Keratinocyte (primary cell): Measurements from ENCODE around the gene OXNAD1. TPM values are rescaled to one million over a fixed set of nuclear protein-coding genes. Genes with fewer than 3 reads are reported as not detected.

Experiments
- DNase-seq: peaks from one replicate; pipeline ENCODE4 v3.0.0-alpha.2; 2011; ENCODE audit warnings: low read depth, missing footprints, low spot score
- FAIRE-seq: peaks from 2 replicates; lab custom pipeline; 2011; peaks lifted over from hg19 to GRCh38; lab: Jason Lieb, UNC
- H2AFZ ChIP-seq: 2 replicates; pipeline ENCODE4 v1.6.0; 2012; ENCODE audit warnings: low read length, control low read depth, inconsistent platforms; ENCODE audit not compliant: control insufficient read depth
- H3K27ac ChIP-seq: 2 replicates; pipeline ENCODE4 v1.5.1; 2011; ENCODE audit warnings: low read length; ENCODE audit not compliant: control insufficient read depth, insufficient read depth
- H3K27me3 ChIP-seq: 3 replicates; pipeline ENCODE4 v1.6.0; 2011; ENCODE audit warnings: low read length; ENCODE audit not compliant: control insufficient read depth, insufficient read depth; ENCODE audit errors: extremely low read depth
- H3K36me3 ChIP-seq, 2 experiments: 2 replicates in 1 of 2; 3 replicates in 1 of 2; pipeline ENCODE4 v1.5.1; 2011; ENCODE audit warnings: low read length in 2 of 2, mild to moderate bottlenecking in 1 of 2; ENCODE audit not compliant: control insufficient read depth in 2 of 2, insufficient read depth in 2 of 2; ENCODE audit errors: extremely low read depth in 1 of 2
- H3K4me1 ChIP-seq: 3 replicates; pipeline ENCODE4 v1.5.1; 2011; ENCODE audit warnings: low read length; ENCODE audit not compliant: control insufficient read depth, insufficient read depth; ENCODE audit errors: extremely low read depth
- H3K4me2 ChIP-seq: 3 replicates; pipeline ENCODE4 v1.6.0; 2011; ENCODE audit warnings: low read depth, low read length; ENCODE audit not compliant: control insufficient read depth, insufficient read depth; ENCODE audit errors: extremely low read depth
- H3K4me3 ChIP-seq, 3 experiments: fragments of 200-600 bp in 1 of 3; sonication (generic) in 1 of 3; 2 replicates in 2 of 3; 3 replicates in 1 of 3; pipeline ENCODE4 v1.5.1; 2011 to 2016; ENCODE audit warnings: low read length in 3 of 3, mild to moderate bottlenecking in 3 of 3, control low read depth in 2 of 3, inconsistent platforms in 1 of 3, low read depth in 1 of 3, mixed read lengths in 1 of 3, mixed run types in 1 of 3, moderate library complexity in 1 of 3; ENCODE audit not compliant: control insufficient read depth in 2 of 3, insufficient read depth in 2 of 3; ENCODE audit errors: extremely low read depth in 1 of 3
- H3K79me2 ChIP-seq: 2 replicates; pipeline ENCODE4 v1.6.0; 2012; ENCODE audit warnings: low read length; ENCODE audit not compliant: control insufficient read depth, insufficient read depth
- H3K9ac ChIP-seq: 3 replicates; pipeline ENCODE4 v1.6.0; 2011; ENCODE audit warnings: low read length; ENCODE audit not compliant: control insufficient read depth, insufficient read depth; ENCODE audit errors: extremely low read depth
- H3K9me1 ChIP-seq: 3 replicates; pipeline ENCODE4 v1.6.0; 2011; ENCODE audit warnings: low read length; ENCODE audit not compliant: control insufficient read depth, insufficient read depth; ENCODE audit errors: extremely low read depth
- H3K9me3 ChIP-seq: 2 replicates; pipeline ENCODE4 v1.5.1; 2012; ENCODE audit warnings: low read depth, low read length; ENCODE audit not compliant: control insufficient read depth
- H4K20me1 ChIP-seq: 3 replicates; pipeline ENCODE4 v1.6.0; 2011; ENCODE audit warnings: low read length; ENCODE audit not compliant: control insufficient read depth, insufficient read depth; ENCODE audit errors: extremely low read depth
- EZH2 ChIP-seq: IDR thresholded peaks from one replicate; pipeline ENCODE4 v1.6.1; 2012; ENCODE audit warnings: inconsistent platforms, mild to moderate bottlenecking, low read length, moderate library complexity
- dilution Hi-C: fragments of 300-500 bp; cut with MboI; formaldehyde crosslinking; loops from one replicate; pipeline ENCODE4 v1.7.0; 2020; ENCODE audit warnings: low sequenced_read_pairs; ENCODE audit not compliant: extremely low pct_ligation_motif_present
- polyA plus RNA-seq, 5 experiments: library from polyadenylated mRNA; depleted of rRNA in 3 of 5; stranded (reverse) in 3 of 5; stranded (forward) in 1 of 5; unstranded in 1 of 5; fragments of >200 nt; gene quantifications; 1 replicate in 1 of 5; 2 replicates in 3 of 5; 3 replicates in 1 of 5; pipeline versions ENCODE4 v1.2.1 to v1.2.3, GENCODE V29; 2011 to 2012; ENCODE audit warnings: missing spikeins in 2 of 5, low read depth in 1 of 5, low replicate concordance in 1 of 5
- TF ChIP-seq, protein P1 (sequence below), 3 experiments: IDR thresholded peaks in 1 of 3; conservative IDR thresholded peaks in 1 of 3; optimal IDR thresholded peaks in 1 of 3; 2 replicates in 2 of 3; 3 replicates in 1 of 3; pipeline versions ENCODE3 to v1.5.1; 2011; ENCODE audit warnings: low read length in 3 of 3, mild to moderate bottlenecking in 3 of 3, moderate library complexity in 2 of 3, control low read depth in 1 of 3, inconsistent platforms in 1 of 3; ENCODE audit not compliant: insufficient read depth in 2 of 3; ENCODE audit errors: extremely low read depth in 1 of 3

Gene OXNAD1
- polyA plus RNA-seq, 1 donor (not counting 4 experiments of a cell fraction or from before 2014, with no cell fraction given): 15.2 TPM

DNA sequence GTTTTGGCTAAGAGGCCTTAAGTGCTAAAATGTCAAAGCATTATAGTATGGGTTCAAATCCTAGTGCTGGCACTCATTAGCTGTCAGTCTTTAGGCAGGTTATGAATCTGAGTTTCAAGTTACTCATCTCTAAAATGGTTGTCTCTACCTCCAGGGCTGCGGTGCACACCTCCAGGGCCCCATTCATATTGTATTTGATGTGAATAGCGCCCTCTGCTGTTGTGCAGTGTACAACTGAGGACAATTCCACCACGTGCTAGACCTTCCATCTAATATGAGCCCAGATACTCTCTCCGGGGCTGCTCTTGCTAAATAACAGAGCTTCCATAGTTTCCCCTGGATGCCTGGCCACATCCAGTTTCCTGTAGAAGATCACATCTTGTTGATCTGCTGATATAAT lies 54.3 kb downstream of the OXNAD1 start:
- dilution Hi-C loops: no loop called here
- Histone ChIP-seq H3K27ac (no peak overlapping the region), H3K27me3 (no peaks in the 10 kb centered on the region), H3K9me3 (no peaks in the 10 kb centered on the region), H3K4me3 (no peak overlapping the region), H3K4me2 (no peak overlapping the region), H4K20me1 (no peaks in the 10 kb centered on the region), H3K79me2 (no peaks in the 10 kb centered on the region), H3K9ac (no peak overlapping the region), H3K4me1 (no peaks in the 10 kb centered on the region), H2AFZ (no peak overlapping the region), H3K36me3 (peaks cover 12 to 23% of the 10 kb centered on the region in 2 experiments), H3K9me1 (no peaks in the 10 kb centered on the region)
- TF ChIP-seq, protein P1, sequence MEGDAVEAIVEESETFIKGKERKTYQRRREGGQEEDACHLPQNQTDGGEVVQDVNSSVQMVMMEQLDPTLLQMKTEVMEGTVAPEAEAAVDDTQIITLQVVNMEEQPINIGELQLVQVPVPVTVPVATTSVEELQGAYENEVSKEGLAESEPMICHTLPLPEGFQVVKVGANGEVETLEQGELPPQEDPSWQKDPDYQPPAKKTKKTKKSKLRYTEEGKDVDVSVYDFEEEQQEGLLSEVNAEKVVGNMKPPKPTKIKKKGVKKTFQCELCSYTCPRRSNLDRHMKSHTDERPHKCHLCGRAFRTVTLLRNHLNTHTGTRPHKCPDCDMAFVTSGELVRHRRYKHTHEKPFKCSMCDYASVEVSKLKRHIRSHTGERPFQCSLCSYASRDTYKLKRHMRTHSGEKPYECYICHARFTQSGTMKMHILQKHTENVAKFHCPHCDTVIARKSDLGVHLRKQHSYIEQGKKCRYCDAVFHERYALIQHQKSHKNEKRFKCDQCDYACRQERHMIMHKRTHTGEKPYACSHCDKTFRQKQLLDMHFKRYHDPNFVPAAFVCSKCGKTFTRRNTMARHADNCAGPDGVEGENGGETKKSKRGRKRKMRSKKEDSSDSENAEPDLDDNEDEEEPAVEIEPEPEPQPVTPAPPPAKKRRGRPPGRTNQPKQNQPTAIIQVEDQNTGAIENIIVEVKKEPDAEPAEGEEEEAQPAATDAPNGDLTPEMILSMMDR (optimal IDR thresholded peaks at IDR 0.05 in 1 of 3, IDR thresholded peaks at IDR 0.05 in 1 of 3, conservative IDR thresholded peaks at IDR 0.05 in 1 of 3; ENCODE audit: extremely low read depth in 1 of 3, insufficient read depth in 2 of 3, low read length in 3 of 3): peak; percentile 32 to 63 (median 39)
- TF ChIP-seq EZH2: no peak
- no peak for FAIRE-seq
- DNase-seq: no peak

DNA sequence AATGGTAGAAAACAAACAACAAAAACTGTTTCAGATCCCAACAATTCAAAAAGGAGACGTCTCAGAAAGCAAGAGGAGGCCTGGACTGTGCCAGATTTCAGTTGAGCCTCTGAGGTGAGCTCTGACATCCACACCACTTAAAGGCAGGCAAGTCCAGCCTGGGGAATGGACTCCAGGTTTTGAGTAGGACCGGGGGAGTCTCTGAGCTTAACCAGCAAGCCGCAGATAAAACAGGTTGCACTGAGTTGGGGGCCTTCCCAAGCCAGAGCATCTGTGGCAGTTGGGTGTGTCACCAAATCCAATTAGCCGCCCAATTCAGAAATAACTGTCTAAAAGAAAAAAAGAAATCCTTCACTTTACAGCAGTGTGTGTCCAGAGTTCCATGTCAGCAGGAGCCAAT lies 54.7 kb downstream of the OXNAD1 start:
- Histone ChIP-seq H3K79me2 (no peaks in the 10 kb centered on the region), H3K4me2 (no peak overlapping the region), H3K27ac (no peak overlapping the region), H3K9me1 (no peaks in the 10 kb centered on the region), H3K27me3 (no peaks in the 10 kb centered on the region), H4K20me1 (no peaks in the 10 kb centered on the region), H3K9me3 (no peaks in the 10 kb centered on the region), H3K4me1 (no peaks in the 10 kb centered on the region), H3K36me3 (peaks cover 12 to 23% of the 10 kb centered on the region in 2 experiments), H3K9ac (no peak overlapping the region), H3K4me3 (no peak overlapping the region), H2AFZ (no peak overlapping the region)
- no peak for DNase-seq
- TF ChIP-seq EZH2: no peak
- TF ChIP-seq, protein P1 (optimal IDR thresholded peaks at IDR 0.05 in 1 of 3, IDR thresholded peaks at IDR 0.05 in 1 of 3, conservative IDR thresholded peaks at IDR 0.05 in 1 of 3; ENCODE audit: extremely low read depth in 1 of 3, insufficient read depth in 2 of 3, low read length in 3 of 3): no peak
- no peak for FAIRE-seq
- dilution Hi-C loops: no loop called here
